HepG2 (cell line): Measurements from ENCODE around the gene DNAJC12. TPM values are rescaled to one million over a fixed set of nuclear protein-coding genes. Genes with fewer than 3 reads are reported as not detected.

Source experiments
- ARID4A ChIP-seq: sonication (generic); formaldehyde crosslinking; IDR thresholded peaks from 2 replicates; pipeline ENCODE4 v1.5.0; 2020; ENCODE audit warnings: mild to moderate bottlenecking, missing genetic modification reagents, borderline replicate concordance
- ATF1 ChIP-seq: IDR thresholded peaks from 2 replicates; pipeline ENCODE4 v1.6.1; 2016; ENCODE audit warnings: mild to moderate bottlenecking, control low read depth
- BRF2 ChIP-seq: sonication (generic); formaldehyde crosslinking; IDR thresholded peaks from 2 replicates; pipeline ENCODE4 v1.8.1; 2022; ENCODE audit warnings: mild to moderate bottlenecking, missing genetic modification reagents
- ESRRA ChIP-seq: sonication (generic); formaldehyde crosslinking; IDR thresholded peaks from 2 replicates; pipeline ENCODE4 v1.5.1; 2020; ENCODE audit warnings: mild to moderate bottlenecking, low read depth, missing genetic modification reagents
- FOXK1 ChIP-seq: sonication (generic); formaldehyde crosslinking; IDR thresholded peaks from 2 replicates; pipeline ENCODE4 v1.4.0; 2020; ENCODE audit warnings: low read depth, missing genetic modification reagents, borderline replicate concordance
- GABPA ChIP-seq, 2 experiments: IDR thresholded peaks; 2 replicates each; pipeline ENCODE4 v1.6.1; 2011 to 2016; ENCODE audit warnings: low read depth in 2 of 2, low read length in 1 of 2, missing biosample characterization in 1 of 2, missing genetic modification characterization in 1 of 2
- JUND ChIP-seq: sonication (generic); formaldehyde crosslinking; IDR thresholded peaks from 2 replicates; pipeline ENCODE4 v1.8.0; 2022; ENCODE audit warnings: mild to moderate bottlenecking, missing genetic modification reagents
- NCOA1 ChIP-seq: sonication (generic); formaldehyde crosslinking; IDR thresholded peaks from 2 replicates; pipeline ENCODE4 v1.9.0; 2021; ENCODE audit warnings: missing genetic modification reagents
- NFATC3 ChIP-seq: sonication (generic); formaldehyde crosslinking; IDR thresholded peaks from 2 replicates; pipeline ENCODE4 v1.5.1; 2020; ENCODE audit warnings: mild to moderate bottlenecking, missing genetic modification reagents
- NFRKB ChIP-seq: fragments of 450-650 bp; IDR thresholded peaks from 2 replicates; pipeline ENCODE4 v1.6.1; 2017
- PPARG ChIP-seq: conservative IDR thresholded peaks from 2 replicates; pipeline ENCODE4 v1.6.1; 2016; ENCODE audit warnings: missing biosample characterization, missing genetic modification reagents
- SMYD3 ChIP-seq: sonication (generic); formaldehyde crosslinking; IDR thresholded peaks from 2 replicates; pipeline ENCODE4 v1.8.1; 2023; ENCODE audit warnings: mild to moderate bottlenecking, missing genetic modification reagents
- TOE1 ChIP-seq: sonication (generic); formaldehyde crosslinking; IDR thresholded peaks from 2 replicates; pipeline ENCODE4 v1.4.0; 2020; ENCODE audit warnings: mild to moderate bottlenecking, missing genetic modification reagents
- ZFP91 ChIP-seq: sonication (generic); formaldehyde crosslinking; IDR thresholded peaks from 2 replicates; pipeline ENCODE4 v1.9.0; 2022; ENCODE audit warnings: missing genetic modification reagents, mild to moderate bottlenecking, borderline replicate concordance
- ZMYM4 ChIP-seq: sonication (generic); formaldehyde crosslinking; IDR thresholded peaks from 2 replicates; pipeline ENCODE4 v1.8.1; 2023; ENCODE audit warnings: mild to moderate bottlenecking, missing genetic modification reagents
- ZNF446 ChIP-seq: sonication (generic); formaldehyde crosslinking; IDR thresholded peaks from 2 replicates; pipeline ENCODE4 v1.5.0; 2020; ENCODE audit warnings: mild to moderate bottlenecking, missing genetic modification reagents
- ZNF510 ChIP-seq: sonication (generic); formaldehyde crosslinking; IDR thresholded peaks from 2 replicates; pipeline ENCODE4 v1.4.0; 2020; ENCODE audit warnings: low read depth, mild to moderate bottlenecking, missing genetic modification reagents
- ZNF557 ChIP-seq: sonication (generic); formaldehyde crosslinking; IDR thresholded peaks from 2 replicates; pipeline ENCODE4 v1.4.0; 2020; ENCODE audit warnings: missing genetic modification reagents
- ZNF768 ChIP-seq: sonication (generic); formaldehyde crosslinking; IDR thresholded peaks from 2 replicates; pipeline ENCODE4 v1.4.0; 2020; ENCODE audit warnings: missing genetic modification reagents
- ZUFSP ChIP-seq: sonication (generic); formaldehyde crosslinking; IDR thresholded peaks from 2 replicates; pipeline ENCODE4 v1.9.0; 2021; ENCODE audit warnings: missing genetic modification reagents, mild to moderate bottlenecking, borderline replicate concordance
- polyA plus RNA-seq, 8 experiments: library from polyadenylated mRNA; depleted of rRNA in 3 of 8; stranded (reverse) in 7 of 8; unstranded in 1 of 8; fragments of >200 nt; fragmentation: Illumina TruSeq in 4 of 8; extraction: Trizol in 4 of 8; gene quantifications; 2 replicates each; pipeline versions ENCODE4 v1.2.1 to v1.2.3, GENCODE V29; 2011 to 2016; ENCODE audit warnings: low read depth in 4 of 8, missing spikeins in 1 of 8, mixed read lengths in 1 of 8; ENCODE audit not compliant: insufficient read depth in 1 of 8
- total RNA-seq, 5 experiments: library from RNA; depleted of rRNA; stranded (reverse); fragments of >200 nt; fragmentation: Illumina TruSeq; extraction: Trizol; gene quantifications; 2 replicates each; pipeline ENCODE4 v1.2.3, GENCODE V29; 2016; ENCODE audit warnings: low read depth in 1 of 5

The DNAJC12 gene
- total and polyA plus RNA-seq, 2 of the 13 experiments (the other 11 are each of a cell fraction or from before 2014, with no cell fraction given): 11.6 to 43.9 TPM

GRCh38 chr10:67764012-67764822 is 73.8 kb downstream of the DNAJC12 start (continued):
- TF ChIP-seq ZUFSP (CRISPR knock-in tag) (no peak), NFRKB (no peak), FOXK1 (CRISPR knock-in tag) (peak; percentile 72; the same call in 1 of the 2 replicates), ARID4A (peak; percentile 66; the same call in 1 of the 2 replicates), ZFP91 (CRISPR knock-in tag) (peak; percentile 78), ZNF446 (CRISPR knock-in tag) (peak; percentile 65; the same call in 1 of the 2 replicates), ZMYM4 (CRISPR knock-in tag) (peak; percentile 79), SMYD3 (CRISPR knock-in tag) (no peak), ZNF768 (CRISPR knock-in tag) (peak; percentile 60; the same call in 1 of the 2 replicates), NFATC3 (no peak), ZNF557 (CRISPR knock-in tag) (peak; percentile 86; the same call in 1 of the 2 replicates), GABPA (IDR thresholded peaks at IDR 0.05; ENCODE audit: low read depth, low read length) (no peak), GABPA (CRISPR knock-in tag; IDR thresholded peaks at IDR 0.05; ENCODE audit: low read depth) (peak; percentile 35; the same call in 1 of the 2 replicates), PPARG (no peak; the same call in 1 of the 2 replicates), ZNF510 (CRISPR knock-in tag) (no peak), NCOA1 (CRISPR knock-in tag) (no peak), BRF2 (peak; percentile 54; the same call in 1 of the 2 replicates), TOE1 (CRISPR knock-in tag) (0 out of 2 replicates have a peak, but pooled peaks have one; percentile 71), ESRRA (no peak), JUND (no peak), ATF1 (CRISPR knock-in tag) (no peak; the same call in 1 of the 2 replicates)
